Measurements from ENCODE around the gene MOV10L1. TPM values are rescaled to one million over a fixed set of nuclear protein-coding genes. Genes with fewer than 3 reads are reported as not detected.

Gene MOV10L1
- total and polyA plus RNA-seq, 9 of the 15 experiments (the other 6 are each of a cell fraction or from before 2014, with no cell fraction given): 0.06 to 0.43 (median 0.15) TPM

DNA sequence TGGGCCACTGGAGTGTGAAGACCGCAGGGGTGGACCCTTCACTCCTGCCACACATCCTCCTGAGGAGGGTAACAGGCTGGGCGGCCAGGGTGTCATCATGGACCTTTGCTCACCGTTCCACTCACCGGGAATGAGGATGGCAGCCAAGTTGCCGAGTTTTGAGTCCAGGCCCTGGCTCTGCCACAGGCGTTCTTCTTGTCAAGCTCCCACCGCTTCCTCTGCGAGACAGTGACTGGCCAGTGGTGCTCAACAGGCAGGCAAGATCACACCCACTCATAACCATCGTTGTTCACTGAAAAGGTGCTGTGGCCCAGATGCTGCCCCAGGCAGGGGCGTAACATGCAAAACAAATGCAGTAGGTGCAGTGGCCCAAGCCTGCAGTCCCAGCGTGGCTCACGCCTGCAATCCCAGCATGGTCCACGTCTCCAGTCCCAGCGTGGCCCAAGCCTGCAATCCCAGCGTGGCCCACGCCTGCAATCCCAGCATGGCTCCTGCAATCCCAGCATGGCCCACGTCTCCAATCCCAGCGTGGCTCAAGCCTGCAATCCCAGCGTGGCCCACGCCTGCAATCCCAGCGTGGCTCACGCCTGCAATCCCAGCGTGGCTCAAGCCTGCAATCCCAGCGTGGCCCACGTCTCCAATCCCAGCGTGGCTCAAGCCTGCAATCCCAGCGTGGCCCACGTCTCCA lies 75.8 kb downstream of the MOV10L1 start:
- Histone ChIP-seq H2AFZ (ENCODE audit: low read depth, low read length) (no peak overlapping the region), H3K9ac (ENCODE audit: insufficient read depth in 1 of 2, low read depth in 2 of 2, low read length in 2 of 2) (no peak overlapping the region), H3K9me3 (replicated peaks; ENCODE audit: control insufficient read depth, insufficient read depth, low read depth, low read length) (no peaks in the 10 kb centered on the region), H3K4me2 (ENCODE audit: insufficient read depth, low read length) (no peak overlapping the region), H4K20me1 (replicated peaks; ENCODE audit: control insufficient read depth, insufficient read depth, low read length) (no peaks in the 10 kb centered on the region), H3K27ac (ENCODE audit: extremely low read depth, low read depth, low read length) (no peak overlapping the region), H3K9me1 (ENCODE audit: control insufficient read depth, insufficient read depth, low read length) (no peaks in the 10 kb centered on the region), H3K4me1 (replicated peaks in 1 of 2; ENCODE audit: control insufficient read depth in 2 of 2, insufficient read depth in 2 of 2, low read length in 2 of 2) (peaks cover 7 to 23% of the 10 kb centered on the region in 2 experiments; a peak in 4 of 5 replicates), H3K4me3 (no peak overlapping the region), H3K27me3 (ENCODE audit: control insufficient read depth in 2 of 2, insufficient read depth in 2 of 2, low read length in 2 of 2) (0 out of 5 replicates have a peak, but pooled peaks cover 0 to 5% of the 10 kb centered on the region in 2 experiments), H3K79me2 (ENCODE audit: control insufficient read depth, insufficient read depth, low read length) (no peaks in the 10 kb centered on the region), H3K36me3 (ENCODE audit: control insufficient read depth, insufficient read depth, low read length) (no peaks in the 10 kb centered on the region)
- no peak for DNase-seq (ENCODE audit: extremely low read depth in 1 of 4, low spot score in 3 of 4)
- ChIA-PET POLR2A (interaction anchor here (0.6 kb wide), 1 partner anchor 16 kb away, joined by 4 read pairs; no protein-coding TSS in a partner anchor), CTCF (ENCODE audit: low intra/inter-chr PET ratio) (no interaction called here)
- 64% methylated on average over 16 of the region's 28 CpGs for WGBS (ENCODE audit: insufficient coverage, low coverage, missing lambda C conversion rate)
- ATAC-seq: no peak
- no TSS peak for BruUV-seq (replicated peaks)
- no peak for TF ChIP-seq HEY1 (CRISPR knock-in tag; IDR thresholded peaks at IDR 0.05; ENCODE audit: borderline replicate concordance)
- TF ChIP-seq CHD1 (IDR thresholded peaks at IDR 0.05; ENCODE audit: low read length): no peak
- no peak for TF ChIP-seq HIVEP1 (CRISPR knock-in tag; IDR thresholded peaks at IDR 0.05)
- TF ChIP-seq, protein P1, sequence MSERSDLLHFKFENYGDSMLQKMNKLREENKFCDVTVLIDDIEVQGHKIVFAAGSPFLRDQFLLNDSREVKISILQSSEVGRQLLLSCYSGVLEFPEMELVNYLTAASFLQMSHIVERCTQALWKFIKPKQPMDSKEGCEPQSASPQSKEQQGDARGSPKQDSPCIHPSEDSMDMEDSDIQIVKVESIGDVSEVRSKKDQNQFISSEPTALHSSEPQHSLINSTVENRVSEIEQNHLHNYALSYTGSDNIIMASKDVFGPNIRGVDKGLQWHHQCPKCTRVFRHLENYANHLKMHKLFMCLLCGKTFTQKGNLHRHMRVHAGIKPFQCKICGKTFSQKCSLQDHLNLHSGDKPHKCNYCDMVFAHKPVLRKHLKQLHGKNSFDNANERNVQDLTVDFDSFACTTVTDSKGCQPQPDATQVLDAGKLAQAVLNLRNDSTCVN (CRISPR knock-in tag; IDR thresholded peaks at IDR 0.05): no peak
- TF ChIP-seq HDGF (IDR thresholded peaks at IDR 0.05): no peak
- no peak for TF ChIP-seq ZKSCAN8 (CRISPR knock-in tag; IDR thresholded peaks at IDR 0.05)
- TF ChIP-seq, protein P2, sequence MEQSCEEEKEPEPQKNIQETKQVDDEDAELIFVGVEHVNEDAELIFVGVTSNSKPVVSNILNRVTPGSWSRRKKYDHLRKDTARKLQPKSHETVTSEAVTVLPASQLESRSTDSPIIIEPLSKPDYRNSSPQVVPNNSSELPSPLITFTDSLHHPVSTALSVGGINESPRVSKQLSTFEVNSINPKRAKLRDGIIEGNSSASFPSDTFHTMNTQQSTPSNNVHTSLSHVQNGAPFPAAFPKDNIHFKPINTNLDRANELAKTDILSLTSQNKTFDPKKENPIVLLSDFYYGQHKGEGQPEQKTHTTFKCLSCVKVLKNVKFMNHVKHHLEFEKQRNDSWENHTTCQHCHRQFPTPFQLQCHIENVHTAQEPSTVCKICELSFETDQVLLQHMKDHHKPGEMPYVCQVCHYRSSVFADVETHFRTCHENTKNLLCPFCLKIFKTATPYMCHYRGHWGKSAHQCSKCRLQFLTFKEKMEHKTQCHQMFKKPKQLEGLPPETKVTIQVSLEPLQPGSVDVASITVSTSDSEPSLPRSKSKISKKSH (CRISPR knock-in tag; IDR thresholded peaks at IDR 0.05): no peak
- TF ChIP-seq, protein P3, sequence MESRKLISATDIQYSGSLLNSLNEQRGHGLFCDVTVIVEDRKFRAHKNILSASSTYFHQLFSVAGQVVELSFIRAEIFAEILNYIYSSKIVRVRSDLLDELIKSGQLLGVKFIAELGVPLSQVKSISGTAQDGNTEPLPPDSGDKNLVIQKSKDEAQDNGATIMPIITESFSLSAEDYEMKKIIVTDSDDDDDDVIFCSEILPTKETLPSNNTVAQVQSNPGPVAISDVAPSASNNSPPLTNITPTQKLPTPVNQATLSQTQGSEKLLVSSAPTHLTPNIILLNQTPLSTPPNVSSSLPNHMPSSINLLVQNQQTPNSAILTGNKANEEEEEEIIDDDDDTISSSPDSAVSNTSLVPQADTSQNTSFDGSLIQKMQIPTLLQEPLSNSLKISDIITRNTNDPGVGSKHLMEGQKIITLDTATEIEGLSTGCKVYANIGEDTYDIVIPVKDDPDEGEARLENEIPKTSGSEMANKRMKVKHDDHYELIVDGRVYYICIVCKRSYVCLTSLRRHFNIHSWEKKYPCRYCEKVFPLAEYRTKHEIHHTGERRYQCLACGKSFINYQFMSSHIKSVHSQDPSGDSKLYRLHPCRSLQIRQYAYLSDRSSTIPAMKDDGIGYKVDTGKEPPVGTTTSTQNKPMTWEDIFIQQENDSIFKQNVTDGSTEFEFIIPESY (CRISPR knock-in tag; IDR thresholded peaks at IDR 0.05): no peak
- TF ChIP-seq POLR3A (IDR thresholded peaks at IDR 0.05; ENCODE audit: borderline replicate concordance, extremely low read depth, insufficient read depth, insufficient read length): no peak
- intact Hi-C loops (cut with micrococcal nuclease): no loop called here
- FAIRE-seq: no peak
- in situ Hi-C loops (cut with MboI): no loop called here

All from K562 (cell line).